ENCODE measurements around the gene ZNF408.
A peak's percentile ranks its signal among the peaks of the same experiment; 100 is the strongest.

ZNF408 gene

DNA sequence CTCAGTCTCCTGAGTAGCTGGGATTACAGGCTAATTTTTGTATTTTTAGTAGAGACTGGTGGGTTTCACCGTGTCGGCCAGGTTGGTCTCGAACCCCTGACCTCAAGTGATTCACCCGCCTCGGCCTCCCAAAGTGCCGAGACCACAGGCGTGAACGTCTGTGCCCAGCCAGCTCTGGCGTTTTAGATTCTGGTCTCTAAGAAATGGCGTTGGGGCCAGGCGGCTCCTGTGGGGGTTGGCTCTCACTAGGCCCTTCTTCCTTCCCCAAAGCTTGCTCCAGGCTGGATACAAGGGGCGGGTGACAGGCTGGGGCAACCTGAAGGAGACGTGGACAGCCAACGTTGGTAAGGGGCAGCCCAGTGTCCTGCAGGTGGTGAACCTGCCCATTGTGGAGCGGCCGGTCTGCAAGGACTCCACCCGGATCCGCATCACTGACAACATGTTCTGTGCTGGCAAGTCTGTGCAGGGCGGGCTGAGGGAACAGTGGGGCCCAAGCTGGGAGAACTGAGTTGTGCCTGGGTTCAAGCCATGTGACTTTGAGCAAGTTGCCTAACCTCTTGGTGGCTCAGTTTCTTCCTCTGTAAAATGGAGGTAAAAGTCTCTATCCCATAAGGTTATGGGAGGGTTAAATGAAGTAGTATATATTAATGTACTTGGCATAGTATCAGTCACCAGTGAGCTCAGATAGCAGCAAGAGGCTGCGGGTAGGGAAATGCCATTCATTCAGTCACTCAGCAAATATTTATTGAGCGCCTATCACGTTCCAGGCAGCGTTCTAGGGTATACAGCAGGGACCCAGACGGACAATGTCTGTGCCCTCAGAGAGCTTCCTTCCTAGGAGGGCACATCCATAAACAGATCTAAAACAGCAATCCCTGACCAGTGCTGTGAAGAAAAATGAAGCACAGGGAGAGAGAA, 28.5 kb downstream of the ZNF408 start:
- DNase-seq: peak; percentile 17

DNA sequence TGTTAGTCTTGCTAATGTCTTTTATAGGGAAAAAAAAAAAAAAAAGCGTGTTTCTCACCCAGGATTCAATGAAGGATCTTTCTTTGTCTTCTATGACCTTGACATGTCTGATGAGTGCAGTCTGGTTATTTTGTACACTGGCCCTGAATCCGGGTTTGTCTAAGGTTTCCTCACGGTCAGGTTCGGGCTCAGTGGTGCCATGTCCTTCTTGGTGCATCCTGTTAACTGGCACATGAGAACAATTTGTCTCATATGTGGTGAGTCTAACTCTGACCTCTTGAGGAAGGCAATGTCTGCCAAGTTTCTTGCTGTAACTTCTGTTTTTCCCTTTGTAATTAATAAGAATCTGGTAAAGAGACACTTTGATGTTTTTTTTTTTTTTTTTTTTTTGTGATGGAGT, 30.7 kb downstream of the ZNF408 start:
- no peak for DNase-seq

DNA sequence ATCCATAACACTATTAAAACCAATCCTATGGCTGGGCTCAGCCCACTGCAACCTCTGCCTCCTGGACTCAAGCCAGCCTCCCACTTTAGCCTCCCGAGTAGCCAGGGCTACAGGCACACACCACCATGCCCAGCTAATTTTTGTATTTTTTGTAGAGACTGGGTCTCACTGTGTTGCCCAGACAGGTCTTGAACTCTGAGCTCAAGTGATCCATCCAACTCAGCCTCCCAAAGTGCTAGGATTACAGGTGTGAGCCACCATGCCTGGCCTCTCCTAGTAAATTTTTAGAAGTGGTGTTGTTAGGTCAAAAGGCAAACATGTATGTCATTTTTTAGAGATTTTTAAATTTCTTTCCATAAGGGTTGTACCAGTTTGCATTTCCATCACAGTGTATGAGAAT, 32.4 kb downstream of the ZNF408 start:
- DNase-seq: no peak

DNA sequence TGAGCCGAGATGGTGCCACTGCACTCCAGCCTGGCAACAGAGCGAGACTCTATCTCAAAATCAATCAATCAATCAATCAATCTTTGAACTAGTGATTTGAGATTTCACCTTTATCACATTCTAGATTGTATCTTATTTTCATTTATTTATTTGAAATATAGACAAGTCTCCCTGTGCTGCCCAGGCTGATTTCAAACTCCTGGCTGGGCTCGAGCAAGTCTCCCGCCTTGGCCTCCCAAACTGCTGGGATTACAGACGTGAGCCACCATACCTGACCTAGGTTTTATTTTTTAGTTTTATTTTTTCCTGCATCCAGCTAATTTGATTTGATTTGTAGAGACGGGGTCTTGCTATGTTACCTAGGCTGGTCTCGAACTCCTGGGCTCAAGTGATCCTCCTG, 35.3 kb downstream of the ZNF408 start:
- no peak for DNase-seq

DNA sequence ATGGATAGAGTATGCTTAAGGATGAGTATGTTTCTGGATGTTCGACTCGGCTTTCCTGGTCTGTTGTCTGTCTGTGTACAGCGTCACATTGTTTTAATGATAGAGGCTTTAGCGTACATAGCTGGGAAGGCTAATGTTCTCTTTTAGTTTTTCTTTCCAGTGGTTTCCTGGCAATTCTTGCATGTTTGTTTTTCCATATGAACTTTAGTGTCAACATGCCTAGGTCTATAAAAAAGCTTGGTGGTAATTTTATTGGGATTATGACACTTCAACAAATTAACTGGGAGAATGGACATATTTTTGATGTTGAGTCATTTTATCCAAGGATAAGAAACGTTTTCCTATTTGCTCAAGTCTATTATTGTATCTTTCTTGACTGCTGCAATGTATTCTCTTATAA, 35.8 kb downstream of the ZNF408 start:
- no peak for DNase-seq

DNA sequence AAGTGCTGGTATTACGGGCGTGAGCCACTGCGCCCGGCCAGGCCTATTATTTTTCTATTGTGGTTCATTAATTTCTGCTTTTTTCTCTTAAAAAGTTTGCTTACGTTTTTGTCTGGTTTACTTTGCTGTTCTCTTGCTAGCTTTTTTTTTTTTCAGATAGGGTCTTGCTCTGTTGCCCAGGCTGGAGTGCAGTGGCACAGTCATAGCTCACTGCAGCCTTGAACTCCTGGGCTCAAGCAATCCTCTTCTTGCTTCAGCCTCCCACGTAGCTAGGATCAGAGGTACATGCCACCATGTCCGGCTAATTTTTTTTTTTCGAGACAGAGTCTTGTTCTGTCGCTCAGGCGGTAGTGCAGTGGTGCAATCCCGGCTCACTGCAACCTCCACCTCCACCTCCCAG, 36.9 kb downstream of the ZNF408 start:
- DNase-seq: no peak

DNA sequence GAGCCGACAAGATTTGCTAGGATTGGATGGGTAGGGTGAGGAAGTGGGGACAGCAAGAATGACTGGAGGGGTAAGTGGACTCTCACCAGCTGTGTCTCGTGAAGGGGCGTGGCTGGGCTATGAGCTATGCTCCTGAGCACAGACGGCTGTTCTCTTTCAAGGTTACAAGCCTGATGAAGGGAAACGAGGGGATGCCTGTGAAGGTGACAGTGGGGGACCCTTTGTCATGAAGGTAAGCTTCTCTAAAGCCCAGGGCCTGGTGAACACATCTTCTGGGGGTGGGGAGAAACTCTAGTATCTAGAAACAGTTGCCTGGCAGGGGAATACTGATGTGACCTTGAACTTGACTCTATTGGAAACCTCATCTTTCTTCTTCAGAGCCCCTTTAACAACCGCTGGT, 38.1 kb downstream of the ZNF408 start:
- DNase-seq: no peak

DNA sequence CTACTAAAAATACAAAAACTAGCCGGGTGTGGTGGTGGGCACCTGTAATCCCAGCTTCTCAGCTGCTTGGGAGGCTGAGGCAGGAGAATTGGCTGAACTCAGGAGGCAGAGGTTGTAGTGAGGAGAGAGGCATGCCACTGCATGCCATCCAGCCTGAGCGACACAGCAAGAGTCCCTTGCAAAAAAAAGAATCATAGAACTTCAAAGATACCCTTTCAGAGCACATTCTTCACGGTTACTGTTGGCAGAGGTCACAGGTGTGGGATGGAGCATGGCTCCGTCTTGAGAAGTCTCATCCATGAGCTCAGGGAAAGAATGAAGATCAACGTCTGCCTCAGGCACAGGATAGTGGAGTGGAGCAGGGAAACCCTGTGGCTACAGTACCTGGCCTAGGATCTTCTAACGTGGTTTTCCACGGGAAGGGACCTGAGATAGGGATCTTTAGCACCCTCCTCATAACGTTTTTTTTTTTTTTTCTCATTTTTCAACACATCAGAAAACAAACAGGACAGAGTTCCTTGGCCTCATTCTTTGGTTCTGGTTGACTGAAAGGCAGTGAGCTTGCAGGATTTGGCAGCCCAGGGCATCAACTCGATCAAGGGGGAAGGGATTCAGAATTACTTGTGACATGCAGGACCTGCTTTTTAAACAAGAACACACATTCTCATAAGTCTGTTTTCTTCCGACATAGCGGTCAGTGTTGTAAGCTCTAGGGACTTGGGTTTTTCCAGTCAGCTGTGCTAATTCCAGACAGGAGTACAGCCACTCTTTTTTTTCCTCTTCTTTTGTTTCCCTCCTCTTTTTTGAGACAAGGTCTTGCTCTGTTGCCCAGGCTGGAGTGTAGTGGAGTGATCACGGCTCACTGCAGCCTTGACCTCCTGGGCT, 41.0 kb downstream of the ZNF408 start:
- DNase-seq: no peak

DNA sequence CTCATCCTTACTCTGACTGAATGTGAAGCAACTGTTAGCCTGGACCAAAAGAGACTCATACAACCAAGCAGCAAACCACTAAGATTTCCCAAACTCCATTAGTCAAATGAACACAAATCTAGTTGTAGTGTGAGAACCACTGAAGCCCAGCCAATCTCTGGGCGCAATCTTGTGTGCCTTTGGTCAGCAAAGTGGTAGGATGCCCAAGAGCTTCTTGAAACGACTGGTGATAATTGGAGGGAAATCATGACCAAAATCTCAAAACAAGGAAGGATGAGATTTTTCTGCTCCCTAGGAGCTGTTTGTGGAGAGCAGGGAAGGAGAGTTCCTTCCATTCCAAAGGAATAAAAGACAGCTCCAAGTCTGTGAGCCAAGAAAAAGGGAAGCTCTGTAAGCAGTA, 42.2 kb downstream of the ZNF408 start:
- DNase-seq: no peak

DNA sequence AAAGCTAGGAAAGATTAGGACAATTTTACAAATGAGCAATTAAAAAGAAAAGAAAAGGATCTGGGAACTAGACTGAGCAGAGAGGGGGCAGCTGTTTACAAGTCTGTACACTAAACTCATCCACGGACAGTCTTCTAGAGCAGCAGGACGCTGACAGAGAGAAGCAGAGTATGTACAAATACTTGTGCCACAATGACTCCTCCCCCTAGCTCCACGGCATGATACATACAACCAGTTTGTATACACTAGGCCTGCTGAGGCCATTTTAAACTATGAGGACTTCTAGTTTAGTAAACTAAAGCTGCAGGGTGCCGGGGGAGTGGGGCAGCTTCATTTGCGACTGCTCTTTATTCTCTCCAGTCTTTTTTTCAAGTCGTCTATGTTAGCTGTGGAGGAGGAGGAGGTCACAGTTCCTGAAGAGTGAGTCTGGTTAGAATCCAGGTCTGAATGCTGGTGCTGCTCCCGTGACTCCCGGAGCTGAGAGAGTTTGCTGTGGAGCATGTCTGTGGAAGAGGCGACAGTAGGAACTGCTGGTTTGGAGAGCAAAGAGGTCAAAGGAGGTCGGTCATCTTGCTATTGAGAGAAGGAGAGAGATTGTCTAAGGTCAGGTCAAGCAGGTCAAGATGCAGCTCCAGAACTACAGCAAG, 43.0 kb downstream of the ZNF408 start:
- no peak for DNase-seq

DNA sequence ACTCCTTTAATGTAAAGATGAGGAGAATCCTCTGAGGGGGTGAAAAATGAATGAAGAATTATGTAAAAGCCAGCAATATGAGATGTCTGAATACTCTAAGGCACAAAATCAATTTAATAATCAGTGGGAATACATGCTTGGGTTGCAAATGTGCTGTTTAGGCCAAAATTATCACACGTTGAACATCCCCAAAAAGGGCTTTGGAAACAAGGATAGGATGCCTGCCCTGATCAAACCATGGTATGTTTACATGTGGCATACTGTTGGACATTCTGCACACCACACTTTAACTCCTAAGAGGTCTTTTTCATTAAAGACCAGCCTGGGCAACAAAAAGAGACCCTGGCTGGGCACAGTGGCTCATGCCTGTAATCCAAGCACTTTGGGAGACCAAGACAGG, 44.5 kb downstream of the ZNF408 start:
- no peak for DNase-seq

DNA sequence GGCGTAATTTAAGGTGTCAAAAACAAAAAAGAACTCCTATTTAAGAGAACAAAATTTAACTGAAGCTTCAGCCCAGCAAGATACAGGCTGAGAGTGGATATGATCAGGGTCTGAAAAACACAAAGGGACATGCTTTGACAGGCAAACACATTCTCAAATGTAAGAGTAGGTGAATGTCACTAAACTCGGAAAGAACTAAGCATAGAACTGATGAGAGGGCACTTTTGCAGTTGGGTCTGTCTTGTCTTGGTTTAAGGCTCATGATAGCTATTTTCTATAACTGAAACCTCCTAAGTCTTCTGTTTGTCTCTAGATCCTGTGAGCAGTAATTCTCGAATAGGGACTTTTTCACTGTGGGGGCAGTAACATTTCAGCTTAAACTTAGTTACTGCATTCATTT, 45.2 kb downstream of the ZNF408 start:
- DNase-seq: no peak

DNA sequence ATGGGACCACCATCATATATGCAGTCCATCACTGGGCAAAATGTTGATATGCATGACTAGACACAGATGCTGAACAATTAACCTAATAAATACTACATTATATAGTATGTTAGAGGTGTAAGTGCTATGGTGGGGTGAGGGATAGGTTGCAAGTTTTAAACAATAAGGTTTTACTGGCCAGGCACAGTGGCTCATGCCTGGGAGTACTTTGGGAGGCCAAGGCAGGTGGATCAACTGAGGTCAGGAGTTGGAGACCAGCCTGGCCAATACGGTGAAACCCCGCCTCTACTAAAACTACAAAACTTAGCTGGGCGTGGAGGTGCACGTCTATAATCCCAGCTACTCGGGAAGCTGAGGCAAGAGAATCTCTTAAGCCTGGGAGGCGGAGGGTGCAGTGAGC, 46.3 kb downstream of the ZNF408 start:
- no peak for DNase-seq
